ENCODE results near the gene CCL8.
A peak's percentile ranks its signal among the peaks of the same experiment; 100 is the strongest.
"Not testable (repeated sequence)": the region's sequence is repeated elsewhere in the genome, so short reads cannot be mapped to it uniquely, and the experiment has no call there.

Gene CCL8

GRCh38 chr17:34318474-34318873, 761 bp upstream of the CCL8 start:
- peak in 1 of 2 experiments; percentile 0 for DNase-seq

- no peak for DNase-seq
Measured at GRCh38 chr17:34321964-34322363, 2.7 kb downstream of the CCL8 start.

GRCh38 chr17:34327580-34327979, 8.3 kb downstream of the CCL8 start:
- not testable (repeated sequence) for DNase-seq

GRCh38 chr17:34337701-34338100, 18.5 kb downstream of the CCL8 start:
- no peak for DNase-seq

- no peak for DNase-seq
Measured at GRCh38 chr17:34339138-34339770, 20.0 kb downstream of the CCL8 start.

GRCh38 chr17:34341916-34342315, 22.7 kb downstream of the CCL8 start:
- no peak for DNase-seq

- DNase-seq = no peak
Measured at GRCh38 chr17:34347063-34347462, 27.8 kb downstream of the CCL8 start.

GRCh38 chr17:34349751-34350150, 30.5 kb downstream of the CCL8 start:
- DNase-seq = no peak

GRCh38 chr17:34351096-34351495, 31.9 kb downstream of the CCL8 start:
- no peak for DNase-seq

- no peak for DNase-seq
Measured at GRCh38 chr17:34352191-34352590, 33.0 kb downstream of the CCL8 start.

GRCh38 chr17:34354637-34355036, 35.4 kb downstream of the CCL8 start:
- no peak for DNase-seq

- no peak for DNase-seq
Measured at GRCh38 chr17:34356194-34356593, 37.0 kb downstream of the CCL8 start, which contains the start of gene CCL13. TSS of gene CCL13 (plus strand) at chr17:34356480. CDS start at chr17:34356527, 47 bp downstream.

- no peak for DNase-seq
Measured at GRCh38 chr17:34357398-34357797, 38.2 kb downstream of the CCL8 start.

- no peak for DNase-seq
Measured at GRCh38 chr17:34358631-34359030, 39.4 kb downstream of the CCL8 start.

GRCh38 chr17:34360601-34361270, 41.5 kb downstream of the CCL8 start:
- no peak for DNase-seq

- DNase-seq = peak; percentile 85 to 96
Measured at GRCh38 chr17:34361478-34362061, 42.3 kb downstream of the CCL8 start.

- DNase-seq = no peak
Measured at GRCh38 chr17:34363183-34363661, 44.0 kb downstream of the CCL8 start, which contains the start of gene CCL1. TSS of gene CCL1 (minus strand) at chr17:34363233. CDS start at chr17:34363161, 72 bp downstream.

GRCh38 chr17:34364751-34365150, 45.5 kb downstream of the CCL8 start:
- no peak for DNase-seq

GRCh38 chr17:34365340-34365739, 46.1 kb downstream of the CCL8 start:
- DNase-seq = no peak

- no peak for DNase-seq
Measured at GRCh38 chr17:34366010-34366409, 46.8 kb downstream of the CCL8 start.

GRCh38 chr17:34366529-34367107, 47.4 kb downstream of the CCL8 start:
- DNase-seq = no peak

- no peak for DNase-seq
Measured at GRCh38 chr17:34367486-34368195, 48.4 kb downstream of the CCL8 start.
